H1 (cell line): ENCODE measurements around the gene TMEM156. TPM values are rescaled to one million over a fixed set of nuclear protein-coding genes. Genes with fewer than 3 reads are reported as not detected.

ENCODE experiments used
- CTCF ChIA-PET: fragments of 300-600 bp; sonication (Branson Sonifier 250); formaldehyde crosslinking; loops from one replicate; lab custom pipeline; 2021; ENCODE audit not compliant: partially characterized antibody; lab: Charles Lee
- POLR2A ChIA-PET: fragments of 300-600 bp; sonication (Branson Sonifier 250); formaldehyde crosslinking; loops from one replicate; lab custom pipeline; 2021; ENCODE audit warnings: inconsistent platforms; ENCODE audit not compliant: partially characterized antibody; lab: Charles Lee
- DNase-seq, 2 experiments: peaks; one replicate each; pipeline versions ENCODE4 v3.0.0 to v3.0.0-alpha.2; 2010 to 2022; ENCODE audit warnings: low spot score in 2 of 2, low read depth in 1 of 2, mixed read lengths in 1 of 2
- FAIRE-seq: peaks from 2 replicates; lab custom pipeline; 2011; peaks lifted over from hg19 to GRCh38; lab: Jason Lieb, UNC
- H2AFZ ChIP-seq: 2 replicates; pipeline ENCODE4 v1.8.1; 2012; ENCODE audit warnings: low read length, inconsistent platforms
- H2AK5ac ChIP-seq: 2 replicates; pipeline ENCODE4 v1.6.1; 2013; ENCODE audit warnings: low read depth, low read length
- H2BK120ac ChIP-seq: replicated peaks from 2 replicates; pipeline ENCODE3; 2013; ENCODE audit warnings: low read depth, low read length, inconsistent platforms
- H2BK12ac ChIP-seq: 2 replicates; pipeline ENCODE4 v1.6.1; 2013; ENCODE audit warnings: low read depth, low read length
- H2BK15ac ChIP-seq: 2 replicates; pipeline ENCODE4 v1.6.1; 2013; ENCODE audit warnings: low read length
- H2BK20ac ChIP-seq: 2 replicates; pipeline ENCODE4 v1.6.1; 2013; ENCODE audit warnings: low read length
- H2BK5ac ChIP-seq: 2 replicates; pipeline ENCODE4 v1.6.1; 2013; ENCODE audit warnings: low read depth, low read length
- H3K14ac ChIP-seq: 2 replicates; pipeline ENCODE4 v1.6.1; 2013; ENCODE audit warnings: inconsistent platforms; ENCODE audit not compliant: insufficient read length
- H3K18ac ChIP-seq: 2 replicates; pipeline ENCODE4 v1.6.1; 2013; ENCODE audit warnings: low read length; ENCODE audit errors: extremely low read depth
- H3K23ac ChIP-seq: 2 replicates; pipeline ENCODE4 v1.6.1; 2013; ENCODE audit warnings: inconsistent platforms; ENCODE audit not compliant: insufficient read length
- H3K23me2 ChIP-seq: 2 replicates; pipeline ENCODE4 v1.6.1; 2013; ENCODE audit warnings: low read depth, low read length
- H3K27ac ChIP-seq: 2 replicates; pipeline ENCODE4 v1.6.1; 2011; ENCODE audit warnings: low read depth, low read length, inconsistent platforms
- H3K27me3 ChIP-seq, 4 experiments: replicated peaks in 1 of 4; 1 replicate in 1 of 4; 2 replicates in 3 of 4; pipeline versions ENCODE4 v1.6.1 to v1.8.1; 2011 to 2013; ENCODE audit warnings: low read length in 3 of 4, mild to moderate bottlenecking in 3 of 4, inconsistent platforms in 2 of 4, mixed read lengths in 2 of 4, moderate library complexity in 1 of 4; ENCODE audit not compliant: control insufficient read depth in 3 of 4, insufficient read depth in 3 of 4; ENCODE audit errors: extremely low read depth in 1 of 4
- H3K36me3 ChIP-seq, 4 experiments: 2 replicates each; pipeline versions ENCODE4 v1.6.1 to v1.8.1; 2011 to 2013; ENCODE audit warnings: mild to moderate bottlenecking in 4 of 4, low read length in 3 of 4, moderate library complexity in 2 of 4, control low read depth in 1 of 4, inconsistent platforms in 1 of 4; ENCODE audit not compliant: insufficient read depth in 4 of 4, control insufficient read depth in 2 of 4
- H3K4ac ChIP-seq: replicated peaks from 2 replicates; pipeline ENCODE3; 2013; ENCODE audit warnings: low read length, low read depth, mixed read lengths, inconsistent platforms; ENCODE audit not compliant: insufficient read length
- H3K4me1 ChIP-seq, 4 experiments: replicated peaks in 1 of 4; 1 replicate in 1 of 4; 2 replicates in 3 of 4; pipeline versions ENCODE4 v1.6.1 to v1.8.1; 2011 to 2013; ENCODE audit warnings: low read length in 3 of 4, inconsistent platforms in 2 of 4, mixed read lengths in 1 of 4; ENCODE audit not compliant: insufficient read depth in 4 of 4, control insufficient read depth in 3 of 4
- H3K4me2 ChIP-seq, 2 experiments: 2 replicates each; pipeline versions ENCODE4 v1.6.1 to v1.8.1; 2011 to 2013; ENCODE audit warnings: low read depth in 2 of 2, low read length in 2 of 2, control low read depth in 1 of 2, inconsistent platforms in 1 of 2, mild to moderate bottlenecking in 1 of 2; ENCODE audit not compliant: insufficient read depth in 1 of 2
- H3K4me3 ChIP-seq, 4 experiments: fragments of 200-600, 300-600 bp in 1 of 4; sonication (generic), shearing (Covaris generic), sonication (Bioruptor Twin) in 1 of 4; 2 replicates each; pipeline versions ENCODE4 v1.5.1 to v1.8.1; 2011 to 2016; ENCODE audit warnings: low read length in 4 of 4, low read depth in 3 of 4, control low read depth in 2 of 4, inconsistent platforms in 2 of 4, mild to moderate bottlenecking in 2 of 4, mixed read lengths in 1 of 4, moderate library complexity in 1 of 4; ENCODE audit not compliant: insufficient read depth in 2 of 4; ENCODE audit errors: extremely low read depth in 1 of 4
- H3K56ac ChIP-seq: replicated peaks from 2 replicates; pipeline ENCODE3; 2013; ENCODE audit warnings: low read depth, mild to moderate bottlenecking, mixed read lengths, low read length, inconsistent platforms; ENCODE audit not compliant: insufficient read length
- H3K79me1 ChIP-seq: 2 replicates; pipeline ENCODE4 v1.6.1; 2013; ENCODE audit warnings: low read depth, low read length, control low read depth
- H3K79me2 ChIP-seq, 2 experiments: 2 replicates each; pipeline versions ENCODE4 v1.6.1 to v1.8.1; 2012 to 2013; ENCODE audit warnings: low read length in 2 of 2, mild to moderate bottlenecking in 2 of 2, inconsistent platforms in 1 of 2; ENCODE audit not compliant: insufficient read depth in 2 of 2, control insufficient read depth in 1 of 2
- H3K9ac ChIP-seq, 4 experiments: replicated peaks in 1 of 4; 1 replicate in 1 of 4; 2 replicates in 3 of 4; pipeline versions ENCODE4 v1.6.1 to v1.8.1; 2011 to 2013; ENCODE audit warnings: low read depth in 3 of 4, low read length in 3 of 4, control low read depth in 2 of 4, mild to moderate bottlenecking in 2 of 4, moderate library complexity in 2 of 4, inconsistent platforms in 1 of 4; ENCODE audit errors: extremely low read depth in 1 of 4
- H3K9me3 ChIP-seq, 2 experiments: 2 replicates each; pipeline versions ENCODE4 v1.6.1 to v1.8.1; 2012 to 2013; ENCODE audit warnings: mild to moderate bottlenecking in 2 of 2, moderate library complexity in 2 of 2, control low read depth in 1 of 2, inconsistent platforms in 1 of 2, low read depth in 1 of 2, low read length in 1 of 2, mixed read lengths in 1 of 2; ENCODE audit not compliant: insufficient read depth in 2 of 2
- H4K20me1 ChIP-seq, 2 experiments: replicated peaks in 1 of 2; 2 replicates each; pipeline versions ENCODE3 to v1.8.1; 2011 to 2013; ENCODE audit warnings: inconsistent platforms in 2 of 2, low read length in 2 of 2, mild to moderate bottlenecking in 1 of 2; ENCODE audit not compliant: insufficient read depth in 2 of 2, control insufficient read depth in 1 of 2
- H4K5ac ChIP-seq: 2 replicates; pipeline ENCODE4 v1.6.1; 2013; ENCODE audit warnings: low read length, low read depth, mixed read lengths, inconsistent platforms; ENCODE audit not compliant: insufficient read length
- H4K8ac ChIP-seq: 2 replicates; pipeline ENCODE4 v1.8.0; 2013; ENCODE audit warnings: mild to moderate bottlenecking, moderate library complexity, low read length, inconsistent platforms; ENCODE audit not compliant: insufficient read depth; ENCODE audit errors: extremely low read depth
- H4K91ac ChIP-seq: replicated peaks from 2 replicates; pipeline ENCODE3; 2013; ENCODE audit warnings: low read length, mixed read lengths, inconsistent platforms; ENCODE audit not compliant: insufficient read length
- ASH2L ChIP-seq: fragments of 200-600, 300-600 bp; sonication (generic); IDR thresholded peaks from one replicate; pipeline ENCODE4 v1.7.1; 2017; ENCODE audit warnings: low read length
- BRCA1 ChIP-seq: IDR thresholded peaks from 2 replicates; pipeline ENCODE4 v1.6.1; 2012; ENCODE audit warnings: low read depth, low read length, improper control_type of control experiment
- CEBPB ChIP-seq: IDR thresholded peaks from 2 replicates; pipeline ENCODE4 v1.6.1; 2012; ENCODE audit warnings: low read depth, low read length
- E2F6 ChIP-seq: IDR thresholded peaks from 2 replicates; pipeline ENCODE4 v1.6.1; 2012; ENCODE audit warnings: inconsistent platforms
- EP300 ChIP-seq, 2 experiments: IDR thresholded peaks; 1 replicate in 1 of 2; 2 replicates in 1 of 2; pipeline ENCODE4 v1.6.1; 2011 to 2012; ENCODE audit warnings: low read depth in 2 of 2, low read length in 2 of 2, mild to moderate bottlenecking in 2 of 2, borderline replicate concordance in 1 of 2, inconsistent platforms in 1 of 2, moderate library complexity in 1 of 2
- NANOG ChIP-seq: IDR thresholded peaks from 2 replicates; pipeline ENCODE4 v1.6.1; 2011; ENCODE audit warnings: low read length, low read depth, mild to moderate bottlenecking, inconsistent platforms; ENCODE audit not compliant: insufficient read depth, poor library complexity, severe bottlenecking
- POLR2AphosphoS5 ChIP-seq: IDR thresholded peaks from 2 replicates; pipeline ENCODE4 v1.6.1; 2011; ENCODE audit warnings: low read depth, low read length
- RAD21 ChIP-seq, 2 experiments: IDR thresholded peaks in 1 of 2; conservative IDR thresholded peaks in 1 of 2; 2 replicates each; pipeline ENCODE4 v1.6.1; 2011; ENCODE audit warnings: low read depth in 2 of 2, low read length in 2 of 2, improper control_type of control experiment in 1 of 2, inconsistent platforms in 1 of 2, mild to moderate bottlenecking in 1 of 2, moderate library complexity in 1 of 2
- RNF2 ChIP-seq: fragments of 200-900, 300-1000 bp; sonication (generic); IDR thresholded peaks from 2 replicates; pipeline ENCODE4 v1.7.1; 2016; ENCODE audit warnings: borderline replicate concordance, low read depth, mild to moderate bottlenecking, antibody characterized with exemption, low read length; ENCODE audit not compliant: poor library complexity, severe bottlenecking; ENCODE audit errors: missing control alignments
- SRF ChIP-seq: IDR thresholded peaks from 2 replicates; pipeline ENCODE4 v1.6.1; 2011; ENCODE audit warnings: mild to moderate bottlenecking, low read depth, low read length, moderate library complexity
- TAF1 ChIP-seq: IDR thresholded peaks from 2 replicates; pipeline ENCODE4 v1.6.1; 2011; ENCODE audit warnings: mild to moderate bottlenecking, low read depth, low read length
- YY1 ChIP-seq: IDR thresholded peaks from 2 replicates; pipeline ENCODE4 v1.6.1; 2011; ENCODE audit warnings: low read depth, mild to moderate bottlenecking, low read length
- WGBS, 2 experiments: shearing (Covaris generic) in 1 of 2; methylation state at CpG; one replicate each; pipeline versions ENCODE4 v1.1.6 to v1.1.7; 2013 to 2015; ENCODE audit warnings: low lambda C conversion rate in 2 of 2, mixed read lengths in 2 of 2, inconsistent platforms in 1 of 2, low coverage in 1 of 2, missing lambda C conversion rate in 1 of 2; ENCODE audit not compliant: insufficient replicate concordance in 2 of 2, insufficient coverage in 1 of 2, insufficient read length in 1 of 2; ENCODE audit errors: extremely low coverage in 1 of 2, missing lambda C conversion rate in 1 of 2; 5-methylcytosine and 5-hydroxymethylcytosine counted together
- polyA plus RNA-seq, 7 experiments: library from polyadenylated mRNA; depleted of rRNA in 3 of 7; stranded (reverse) in 5 of 7; unstranded in 2 of 7; fragments of >200 nt in 5 of 7; fragments of 200-250 nt in 2 of 7; gene quantifications; 1 replicate in 5 of 7; 2 replicates in 1 of 7; 4 replicates in 1 of 7; pipeline versions ENCODE4 v1.2.1 to v1.2.3, GENCODE V29; 2011 to 2013; ENCODE audit warnings: missing spikeins in 2 of 7, mixed read lengths in 2 of 7
- total RNA-seq: library from RNA; stranded (reverse); fragmentation: NEBNext Ultra II Directional; extraction: Animal tissue kit (Norgen Biotek cat#: 25700); gene quantifications from 2 replicates; pipeline ENCODE4 v1.2.1, GENCODE V29; 2021

Gene TMEM156
- total and polyA plus RNA-seq, 2 of the 8 experiments (the other 6 are each of a cell fraction or from before 2014, with no cell fraction given), result not detected

GRCh38 chr4:38920186-38920585, 112.0 kb downstream of the TMEM156 start (continued):
- TF ChIP-seq POLR2AphosphoS5, result no peak

- Histone ChIP-seq H2AFZ (no peak overlapping the region), H3K36me3 (no peaks in the 10 kb centered on the region; a peak in 1 of 8 replicates), H3K9me3 (no peaks in the 10 kb centered on the region), H3K4me2 (no peak overlapping the region), H3K4me3 (no peak overlapping the region), H3K14ac (no peak overlapping the region), H3K4me1 (no peaks in the 10 kb centered on the region), H3K27ac (no peak overlapping the region), H2BK15ac (no peak overlapping the region), H3K27me3 (no peaks in the 10 kb centered on the region), H3K4ac (no peak overlapping the region), H4K91ac (no peak overlapping the region), H4K8ac (no peak overlapping the region), H2BK20ac (no peak overlapping the region), H3K23me2 (no peaks in the 10 kb centered on the region), H3K79me2 (no peaks in the 10 kb centered on the region), H3K18ac (no peak overlapping the region), H2BK12ac (no peak overlapping the region), H3K56ac (no peak overlapping the region), H3K79me1 (no peaks in the 10 kb centered on the region), H3K23ac (no peak overlapping the region), H2BK5ac (no peak overlapping the region), H4K5ac (no peak overlapping the region), H3K9ac (no peak overlapping the region), H2BK120ac (no peak overlapping the region), H4K20me1 (no peaks in the 10 kb centered on the region), H2AK5ac (no peak overlapping the region)
- 97% methylated on average over 3 of the region's 3 CpGs; no CpG with 5 or more reads in 1 of the 2 experiments for WGBS, 2 experiments
- DNase-seq (no peak), FAIRE-seq (no peak)
- POLR2A ChIA-PET, result no interaction called here
- CTCF ChIA-PET, result no interaction called here
- TF ChIP-seq SRF (no peak), TAF1 (no peak), NANOG (no peak), CEBPB (no peak), RAD21 (IDR thresholded peaks at IDR 0.05 in 1 of 2, conservative IDR thresholded peaks at IDR 0.05 in 1 of 2; ENCODE audit: low read depth in 2 of 2, low read length in 2 of 2) (no peak), ASH2L (no peak), RNF2 (no peak), E2F6 (no peak), EP300 (IDR thresholded peaks at IDR 0.05; ENCODE audit: borderline replicate concordance in 1 of 2, low read depth in 2 of 2, low read length in 2 of 2) (no peak), YY1 (no peak), BRCA1 (no peak)
Measured at GRCh38 chr4:38919494-38919893, 112.7 kb downstream of the TMEM156 start.
